Measurements from ENCODE around the gene SLC16A10.
"Not testable (repeated sequence)": the region's sequence is repeated elsewhere in the genome, so short reads cannot be mapped to it uniquely, and the experiment has no call there.

SLC16A10 gene

DNA sequence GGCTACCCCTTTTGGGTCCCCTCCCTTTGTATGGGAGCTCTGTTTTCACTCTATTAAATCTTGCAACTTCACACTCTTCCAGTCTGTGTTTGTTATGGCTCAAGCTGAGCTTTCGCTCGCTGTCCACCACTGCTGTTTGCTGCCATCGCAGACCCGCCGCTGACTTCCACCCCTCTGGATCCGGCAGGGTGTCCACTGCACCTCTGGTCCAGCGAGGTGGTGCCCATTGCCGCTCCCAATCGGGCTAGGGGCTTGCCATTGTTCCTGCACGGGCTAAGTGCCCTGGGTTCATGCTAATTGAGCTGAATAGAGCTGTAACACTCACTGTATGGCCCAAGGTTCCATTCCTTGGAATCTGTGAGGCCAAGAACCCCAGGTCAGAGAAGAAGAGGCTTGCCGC lies 43.7 kb downstream of the SLC16A10 start:
- not testable (repeated sequence) for DNase-seq

DNA sequence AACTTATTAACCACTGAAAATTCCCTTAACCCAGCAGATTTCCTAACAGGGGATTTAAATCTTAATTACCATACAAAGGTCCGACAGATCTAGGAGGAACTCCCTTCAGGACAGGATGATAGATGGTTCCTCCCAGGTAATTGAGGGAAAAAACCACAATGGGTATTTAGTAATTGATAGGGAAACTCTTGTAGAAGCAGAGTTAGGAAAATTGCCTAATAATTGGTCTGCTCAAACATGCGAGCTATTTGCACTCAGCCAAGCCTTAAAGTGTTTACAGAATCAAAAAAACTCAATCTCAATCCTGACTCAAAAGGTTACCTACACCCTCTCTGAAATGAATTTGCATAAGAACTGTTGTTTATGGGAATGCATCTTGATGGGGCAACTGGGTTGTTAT lies 45.4 kb downstream of the SLC16A10 start:
- not testable (repeated sequence) for DNase-seq

DNA sequence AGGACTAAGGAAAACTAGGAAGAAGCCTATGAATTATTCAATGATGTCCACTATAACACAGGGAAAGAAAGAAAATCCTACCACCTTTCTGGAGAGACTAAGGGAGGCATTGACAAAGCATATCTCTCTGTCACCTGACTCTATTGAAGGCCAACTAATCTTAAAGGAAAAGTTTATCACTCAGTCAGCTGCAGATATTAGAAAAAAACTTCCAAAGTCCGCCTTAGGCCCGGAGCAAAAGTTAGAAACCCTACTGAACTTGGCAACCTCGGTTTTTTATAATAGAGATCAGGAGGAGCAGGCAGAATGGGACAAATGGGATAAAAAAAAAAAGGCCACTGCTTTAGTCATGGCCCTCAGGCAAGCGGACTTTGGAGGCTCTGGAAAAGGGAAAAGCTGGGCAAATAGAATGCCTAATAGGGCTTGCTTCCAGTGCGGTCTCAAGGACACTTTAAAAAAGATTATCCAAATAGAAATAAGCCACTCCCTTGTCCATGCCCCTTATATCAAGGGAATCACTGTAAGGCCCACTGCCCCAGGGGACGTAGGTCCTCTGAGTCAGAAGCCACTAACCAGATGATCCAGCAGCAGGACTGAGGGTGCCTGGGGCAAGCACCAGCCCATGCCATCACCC lies 47.0 kb downstream of the SLC16A10 start:
- not testable (repeated sequence) for DNase-seq

DNA sequence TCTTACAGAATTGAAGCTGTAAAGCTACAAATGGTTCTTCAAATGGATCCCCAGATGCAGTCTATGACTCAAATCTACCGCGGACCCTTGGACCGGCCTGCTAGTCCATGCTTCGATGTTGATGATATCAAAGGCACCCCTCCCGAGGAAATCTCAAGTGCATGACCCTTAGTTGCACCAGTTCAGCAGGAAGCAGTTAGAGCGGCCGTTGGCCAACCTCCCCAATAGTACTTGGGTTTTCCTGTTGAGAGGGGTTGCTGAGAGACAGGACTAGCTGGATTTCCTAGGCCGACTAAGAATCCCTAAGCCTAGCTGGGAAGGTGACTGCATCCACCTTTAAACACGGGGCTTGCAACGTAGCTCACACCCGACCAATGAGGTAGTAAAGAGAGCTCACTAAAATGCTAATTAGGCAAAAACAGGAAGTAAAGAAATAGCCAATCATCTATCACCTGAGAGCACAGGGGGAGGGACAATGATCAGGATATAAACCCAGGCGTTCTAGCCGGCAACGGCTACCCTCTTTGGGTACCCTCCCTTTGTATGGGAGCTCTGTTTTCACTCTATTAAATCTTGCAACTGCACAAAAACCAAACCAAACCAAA lies 50.3 kb downstream of the SLC16A10 start:
- not testable (repeated sequence) for DNase-seq

DNA sequence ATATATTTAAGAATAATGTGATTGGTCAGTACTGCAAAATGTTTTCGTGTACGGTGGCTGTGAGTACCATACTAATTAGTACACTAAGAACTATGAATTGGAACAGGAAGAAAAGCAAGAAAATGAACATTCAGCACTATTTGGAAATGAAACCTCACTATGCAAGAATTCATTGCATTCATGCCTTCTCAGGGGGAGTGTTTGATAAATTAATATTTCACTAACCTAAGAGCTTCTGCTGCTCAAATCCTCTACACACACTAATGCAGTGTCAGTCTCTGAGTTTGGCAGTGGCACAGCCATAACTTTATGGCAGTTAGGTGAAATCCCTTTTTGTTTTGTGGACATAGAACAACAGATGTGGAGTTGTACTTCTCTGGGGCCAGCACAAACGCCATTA lies 60.1 kb downstream of the SLC16A10 start:
- no peak for DNase-seq

DNA sequence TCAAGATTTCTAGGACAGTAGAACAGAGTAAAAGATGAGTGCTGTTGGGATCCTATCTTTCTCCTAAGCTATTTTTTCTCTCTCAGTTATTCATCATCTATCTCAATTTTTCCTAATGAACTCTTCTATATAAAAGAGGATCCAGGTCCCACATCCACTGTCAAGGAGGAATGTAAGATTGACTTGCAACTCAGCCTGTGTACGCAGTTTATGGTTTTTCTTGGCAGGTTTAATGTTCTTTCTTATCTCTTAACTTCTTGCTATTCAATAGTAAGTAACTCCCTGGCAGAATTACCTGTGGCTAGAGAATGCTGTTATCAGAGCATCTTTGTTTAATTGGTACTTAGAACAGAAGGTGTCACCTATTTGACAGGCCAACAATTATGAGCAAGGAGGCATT lies 60.8 kb downstream of the SLC16A10 start:
- no peak for DNase-seq

DNA sequence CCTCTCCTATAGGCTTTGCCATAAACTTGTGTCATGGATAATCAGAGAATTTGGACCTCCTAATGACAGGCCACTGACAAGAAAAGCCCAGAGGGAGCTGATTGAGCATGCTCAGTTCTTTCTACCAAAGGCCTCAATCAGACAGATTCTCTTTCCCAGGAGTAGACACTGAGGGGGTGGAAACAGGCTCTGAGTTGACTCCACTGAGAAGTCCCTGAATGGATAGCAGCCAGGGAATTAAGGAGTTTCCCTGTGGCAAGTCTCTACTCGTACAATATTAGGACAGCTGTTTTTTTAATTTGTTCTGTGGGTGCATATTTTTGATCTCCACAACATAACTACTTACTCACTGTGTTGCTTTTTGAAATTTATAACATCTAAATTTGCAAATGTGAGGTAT lies 63.3 kb downstream of the SLC16A10 start:
- DNase-seq: no peak

DNA sequence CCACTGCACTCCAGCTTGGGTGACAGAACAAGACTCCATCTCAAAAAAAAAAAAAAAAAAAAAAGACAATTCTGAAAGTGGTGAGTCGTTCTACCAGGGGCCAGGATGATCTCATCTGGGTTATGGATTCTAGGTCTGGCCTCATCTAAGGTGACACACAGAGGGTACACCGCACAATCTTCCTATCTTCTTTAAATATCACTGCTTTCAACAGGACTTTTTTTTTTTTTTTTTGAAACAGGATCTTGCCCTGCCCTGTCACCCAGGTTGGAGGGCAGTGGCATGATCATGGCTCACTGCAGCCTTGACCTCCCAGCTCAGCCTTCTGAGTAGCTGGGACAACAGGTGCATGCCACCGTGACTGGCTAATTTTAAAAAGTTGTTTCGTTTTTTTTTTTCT lies 67.7 kb downstream of the SLC16A10 start:
- DNase-seq: no peak

DNA sequence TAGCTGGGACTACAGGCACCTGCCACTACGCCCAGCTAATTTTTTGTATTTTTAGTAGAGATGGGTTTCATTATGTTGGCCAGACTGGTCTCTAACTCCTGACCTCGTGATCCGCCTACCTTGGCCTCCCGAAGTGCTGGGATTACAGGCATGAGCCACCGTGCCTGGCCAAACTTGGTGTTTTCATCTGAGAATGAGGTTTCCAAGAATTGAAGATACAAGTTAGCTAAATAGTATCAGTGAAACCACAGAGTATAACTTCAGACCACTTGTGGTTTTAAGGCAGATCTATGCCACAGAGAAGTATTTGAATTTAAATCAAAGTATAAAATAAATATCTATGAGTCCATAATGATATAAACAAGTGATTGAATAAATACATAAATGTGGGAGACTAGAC lies 70.1 kb downstream of the SLC16A10 start:
- no peak for DNase-seq

DNA sequence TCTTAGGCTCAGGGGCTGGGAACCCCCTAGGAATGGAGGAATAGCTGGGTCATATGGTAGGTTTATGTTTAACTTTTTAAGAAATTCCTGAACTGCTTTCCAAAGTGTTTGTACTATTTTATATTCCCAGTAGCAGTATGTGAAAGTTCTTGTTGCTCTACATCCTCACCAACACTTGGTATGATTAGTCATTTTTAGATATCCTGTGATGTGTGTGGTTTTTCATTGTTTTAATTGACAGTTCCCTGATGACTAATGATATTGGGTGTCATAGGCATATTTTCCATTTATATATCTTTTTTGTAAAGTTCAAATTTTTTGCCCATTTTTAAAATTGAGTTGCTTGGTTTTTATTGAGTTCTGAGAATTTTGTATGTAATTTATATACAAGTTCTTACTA lies 72.3 kb downstream of the SLC16A10 start:
- no peak for DNase-seq

DNA sequence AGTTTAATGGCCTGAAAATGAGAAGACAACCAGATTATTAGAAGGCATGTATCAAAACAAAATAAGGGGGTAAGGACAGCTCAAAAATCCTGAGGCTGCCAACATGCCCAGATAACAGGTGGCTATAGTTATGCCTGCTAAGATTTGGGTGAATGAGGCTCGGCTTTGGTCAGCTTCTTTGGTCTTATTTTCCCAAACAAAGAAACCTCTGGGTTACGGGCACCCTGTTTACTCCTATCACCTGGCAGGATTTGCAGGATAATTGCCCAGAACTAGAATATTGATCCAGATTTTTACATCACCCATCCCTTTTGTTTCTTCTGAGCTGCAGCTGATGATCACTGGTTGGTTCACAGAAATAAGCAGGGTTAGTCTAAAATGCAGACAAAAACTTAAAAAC lies 74.3 kb downstream of the SLC16A10 start:
- no peak for DNase-seq

DNA sequence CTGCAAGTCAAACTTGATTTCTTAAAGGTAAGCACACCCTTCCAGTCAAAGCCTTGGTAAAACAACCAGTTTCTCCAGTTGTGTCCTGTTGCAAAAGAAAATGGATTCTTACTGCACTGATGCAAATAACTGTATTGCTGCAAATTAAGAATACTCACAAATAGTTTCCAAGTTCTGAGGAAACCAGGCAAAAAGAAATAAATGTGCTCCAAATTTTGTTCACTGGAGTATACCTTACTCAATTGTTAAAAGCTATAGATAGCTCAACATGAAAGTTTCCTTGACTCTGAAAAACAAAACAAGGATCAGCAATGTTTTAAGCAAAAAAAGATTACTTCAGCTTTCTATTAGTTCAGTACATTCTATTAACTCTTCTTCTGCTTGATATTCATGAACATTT lies 75.2 kb downstream of the SLC16A10 start:
- DNase-seq: no peak

DNA sequence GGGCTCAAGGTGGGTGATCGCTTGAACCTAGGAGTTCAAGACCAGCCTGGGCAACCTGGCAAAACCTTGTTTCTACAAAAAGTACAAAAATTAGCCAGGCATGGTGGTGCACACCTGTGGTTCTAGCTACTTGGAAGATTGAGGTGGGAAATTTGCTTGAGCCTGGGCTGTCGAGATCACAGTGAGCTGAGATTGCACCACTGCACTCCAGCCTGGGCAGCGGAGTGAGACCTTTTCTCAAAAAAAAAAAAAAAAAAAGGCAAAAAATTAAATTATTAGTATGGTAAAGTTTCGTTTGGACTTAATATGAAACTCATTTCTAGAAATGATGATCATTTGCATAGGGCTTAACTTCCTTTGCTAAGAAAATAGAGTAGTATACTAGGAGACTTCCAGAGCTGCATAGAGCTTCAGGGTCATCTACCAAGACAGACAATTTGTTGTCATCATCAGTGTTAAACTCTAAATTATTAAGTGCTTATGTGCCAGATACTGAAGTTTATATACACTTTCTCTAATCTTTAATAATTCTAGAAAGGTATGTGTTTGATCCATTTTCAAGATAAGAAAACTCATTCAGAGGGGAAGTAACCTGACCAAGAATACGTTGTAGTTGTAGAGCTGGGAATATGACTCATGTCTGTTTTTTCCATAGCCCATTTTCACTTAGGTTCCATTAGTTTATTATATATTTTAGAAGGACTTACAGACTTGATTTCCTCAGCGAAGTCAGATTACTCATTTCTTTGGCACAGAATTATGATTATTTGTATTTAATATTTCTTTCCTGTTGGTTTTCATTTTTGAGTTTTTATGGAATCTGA lies 84.5 kb downstream of the SLC16A10 start:
- DNase-seq: no peak

DNA sequence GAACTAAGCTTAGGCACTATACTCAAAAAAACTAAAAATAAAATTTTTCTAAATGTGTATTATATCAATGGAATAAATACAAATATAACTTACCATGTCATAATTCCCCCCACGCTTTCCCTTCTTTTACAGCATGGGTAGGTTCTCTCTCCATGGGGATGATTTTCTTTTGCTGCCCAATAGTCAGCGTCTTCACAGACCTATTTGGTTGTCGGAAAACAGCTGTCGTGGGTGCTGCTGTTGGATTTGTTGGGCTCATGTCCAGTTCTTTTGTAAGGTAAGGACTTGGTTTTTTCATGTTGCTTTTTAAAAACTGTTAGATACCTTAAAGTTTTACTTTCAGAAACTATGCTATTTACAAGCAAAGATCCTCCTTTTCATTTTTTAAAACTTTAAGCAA lies 85.3 kb downstream of the SLC16A10 start:
- no peak for DNase-seq

DNA sequence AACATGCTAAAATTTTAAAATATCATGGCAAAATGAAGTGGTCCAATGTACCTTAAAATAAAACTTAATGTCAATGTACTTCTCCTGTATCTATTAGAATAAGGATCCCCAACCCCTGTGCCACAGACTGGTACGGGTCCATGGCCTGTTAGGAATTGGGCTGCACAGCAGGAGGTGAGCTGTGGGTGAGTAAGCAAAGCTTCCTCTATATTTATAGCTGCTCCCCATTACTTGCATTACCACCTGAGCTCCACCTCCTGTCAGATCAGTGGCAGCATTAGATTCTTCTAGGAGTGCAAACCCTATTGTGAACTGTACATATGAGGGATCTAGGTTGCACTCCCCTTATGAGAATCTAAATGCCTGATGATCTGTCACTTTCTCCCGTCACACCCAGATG lies 86.0 kb downstream of the SLC16A10 start:
- DNase-seq: no peak

DNA sequence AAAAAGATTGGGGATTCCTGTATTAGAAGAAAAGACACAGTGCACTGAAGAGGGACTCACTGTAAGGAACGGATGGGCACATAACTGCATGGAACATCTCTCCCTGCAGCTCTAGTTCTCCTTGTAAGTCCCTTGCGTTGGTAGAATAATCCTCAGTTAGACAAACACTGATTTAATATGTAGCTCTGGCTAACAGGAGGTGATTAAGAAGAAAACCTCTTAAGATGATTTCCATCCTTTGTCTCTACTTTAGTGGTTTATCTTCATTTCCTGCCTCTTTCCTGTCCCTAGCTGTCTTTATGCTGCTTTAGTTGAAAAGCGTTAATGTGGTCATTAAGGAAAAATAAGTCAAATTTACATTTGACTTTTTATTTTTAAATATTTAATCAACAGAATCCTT lies 86.6 kb downstream of the SLC16A10 start:
- no peak for DNase-seq

DNA sequence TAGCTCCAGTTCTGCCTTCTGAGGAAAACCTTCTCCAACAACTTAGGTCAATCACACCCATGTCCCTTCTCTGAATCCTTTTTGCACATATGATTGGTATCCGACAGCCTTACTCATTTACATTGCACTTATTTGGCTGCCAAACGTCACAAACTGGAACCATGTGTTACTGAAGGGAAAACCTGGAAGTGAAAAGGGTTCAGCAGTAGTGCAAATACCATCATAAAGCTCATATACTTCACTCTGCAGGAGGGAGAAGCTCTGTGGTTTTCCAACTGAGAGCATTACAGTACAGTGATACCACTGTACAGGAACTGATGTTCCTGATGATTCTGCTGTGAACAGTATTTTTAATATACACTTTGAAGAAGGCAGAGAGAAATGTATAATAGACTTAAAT lies 87.8 kb downstream of the SLC16A10 start:
- no peak for DNase-seq

DNA sequence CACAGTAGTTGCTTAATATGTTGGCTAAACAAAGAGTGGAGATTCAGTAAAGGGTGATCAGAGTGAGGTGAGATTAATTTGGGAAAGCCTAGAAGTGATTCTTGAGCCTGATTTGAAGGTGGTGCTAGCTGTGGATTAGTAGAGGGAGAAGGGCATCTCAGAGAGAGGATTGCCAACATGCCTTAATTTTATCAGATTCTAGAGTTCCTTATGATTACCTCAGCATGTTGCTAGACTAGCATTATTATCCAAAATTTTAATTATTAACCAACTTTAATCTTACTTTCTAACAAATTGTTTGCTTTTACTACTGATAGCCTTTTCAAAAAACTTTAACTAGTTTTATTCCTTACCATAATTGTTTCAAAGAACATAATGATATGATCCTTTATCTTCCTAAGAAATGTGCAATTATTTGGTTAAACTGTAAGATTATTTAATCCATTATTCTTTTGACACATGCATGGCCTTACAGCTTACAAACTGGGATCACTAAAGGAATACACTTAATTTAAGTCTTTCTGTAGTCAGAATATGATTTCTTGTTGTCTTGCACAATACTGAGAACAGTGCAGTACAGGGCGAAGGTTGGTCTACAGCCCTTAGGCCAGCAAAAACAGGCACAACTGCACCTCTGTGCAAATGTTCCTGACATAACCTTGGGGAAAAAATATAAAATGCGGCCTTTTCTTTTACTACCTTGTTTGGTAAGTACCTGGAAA lies 88.9 kb downstream of the SLC16A10 start:
- DNase-seq: no peak

DNA sequence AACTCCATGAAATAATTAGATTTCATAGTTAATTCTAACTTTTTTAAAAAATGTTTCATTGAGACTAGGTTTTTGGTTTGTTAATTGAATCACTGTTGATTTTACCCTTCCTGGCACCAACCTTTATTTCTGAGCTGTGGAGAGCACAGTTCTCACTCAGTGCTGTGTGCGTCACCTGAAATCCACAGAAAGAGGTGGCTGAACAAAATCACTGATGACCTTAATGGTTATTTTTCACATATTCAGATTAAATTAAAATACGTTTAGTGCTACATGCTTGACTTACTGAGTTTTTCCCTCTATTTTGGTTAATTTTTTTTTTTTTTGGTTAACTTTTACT lies 89.4 kb downstream of the SLC16A10 start:
- no peak for DNase-seq

DNA sequence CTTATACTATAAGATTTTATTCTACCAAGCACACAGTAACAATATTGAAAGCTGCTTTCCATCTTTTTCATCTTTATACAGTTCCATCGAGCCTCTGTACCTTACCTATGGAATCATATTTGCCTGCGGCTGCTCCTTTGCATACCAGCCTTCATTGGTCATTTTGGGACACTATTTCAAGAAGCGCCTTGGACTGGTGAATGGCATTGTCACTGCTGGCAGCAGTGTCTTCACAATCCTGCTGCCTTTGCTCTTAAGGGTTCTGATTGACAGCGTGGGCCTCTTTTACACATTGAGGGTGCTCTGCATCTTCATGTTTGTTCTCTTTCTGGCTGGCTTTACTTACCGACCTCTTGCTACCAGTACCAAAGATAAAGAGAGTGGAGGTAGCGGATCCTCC lies 89.8 kb downstream of the SLC16A10 start:
- DNase-seq: no peak

DNA sequence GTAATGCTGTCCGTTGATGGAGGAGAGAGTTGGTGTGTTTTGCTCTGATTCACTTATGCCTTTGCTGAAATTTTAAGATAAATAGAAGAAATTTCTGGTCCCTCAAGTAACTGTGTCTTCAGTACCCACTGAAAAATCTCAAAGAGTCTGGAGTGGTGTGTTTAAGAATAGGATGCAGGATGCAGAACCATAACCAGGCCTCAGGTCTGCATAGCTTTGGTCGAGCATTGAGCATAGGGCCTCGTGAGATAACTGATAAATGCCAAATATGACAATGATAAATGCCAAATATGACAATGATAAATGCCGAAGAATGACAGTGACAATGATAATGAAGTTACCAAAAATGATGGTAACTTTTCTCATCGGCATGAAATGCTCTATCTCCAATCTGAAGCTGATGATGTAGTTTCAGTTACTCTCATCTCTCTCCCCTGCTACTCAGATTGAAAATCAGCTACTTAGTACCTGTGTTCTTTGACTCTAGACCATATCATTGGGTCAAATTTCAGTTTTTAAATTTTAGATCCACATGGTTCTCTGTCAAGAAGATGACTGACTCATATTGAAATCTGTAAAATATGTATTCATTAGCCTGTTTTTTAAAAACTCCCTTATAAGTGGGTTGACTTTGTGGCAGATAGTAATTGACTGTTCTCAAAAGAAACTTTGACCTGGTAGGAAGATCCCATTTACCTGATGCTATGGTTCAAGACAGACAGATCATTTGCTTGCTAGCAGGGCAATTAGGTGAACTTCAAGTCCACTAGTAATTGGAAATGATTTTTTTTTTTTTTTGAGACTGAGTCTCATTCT lies 96.6 kb downstream of the SLC16A10 start:
- DNase-seq: no peak
